Stomach smooth muscle (tissue), 2 donors: ENCODE data around the gene DUSP10.

Experiments
- H3K27ac ChIP-seq: one replicate; pipeline ENCODE4 v1.7.0; 2013; ENCODE audit warnings: mild to moderate bottlenecking, low read length, inconsistent platforms
- H3K27me3 ChIP-seq, 2 donors: one replicate each; pipeline ENCODE4 v1.7.0; 2013; ENCODE audit warnings: low read length in 2 of 2; ENCODE audit not compliant: insufficient read depth in 2 of 2, control insufficient read depth in 1 of 2
- H3K36me3 ChIP-seq, 2 donors: one replicate each; pipeline ENCODE4 v1.7.0; 2013; ENCODE audit warnings: low read length in 2 of 2; ENCODE audit not compliant: control insufficient read depth in 2 of 2, insufficient read depth in 2 of 2
- H3K4me1 ChIP-seq: one replicate; pipeline ENCODE4 v1.7.0; 2013; ENCODE audit warnings: low read length; ENCODE audit not compliant: control insufficient read depth, insufficient read depth
- H3K4me3 ChIP-seq, 2 donors: one replicate each; pipeline ENCODE4 v1.7.0; 2013; ENCODE audit warnings: low read length in 2 of 2
- H3K9ac ChIP-seq, 2 donors: one replicate each; pipeline ENCODE4 v1.7.0; 2013; ENCODE audit warnings: low read length in 2 of 2, mild to moderate bottlenecking in 1 of 2
- H3K9me3 ChIP-seq, 2 donors: one replicate each; pipeline ENCODE4 v1.7.0; 2013; ENCODE audit warnings: low read length in 2 of 2; ENCODE audit not compliant: control insufficient read depth in 2 of 2
- donor health status: healthy.
- donor health status: Pancreatic carcinoma.

Gene DUSP10

GRCh38 chr1:221778535-221779142 lies 36.8 kb upstream of the DUSP10 start:
- H3K27ac ChIP-seq = no peak overlapping the region

GRCh38 chr1:221778125-221778524 lies 36.2 kb upstream of the DUSP10 start:
- Histone ChIP-seq H3K27ac (no peak overlapping the region), H3K9me3 (no peaks in the 10 kb centered on the region), H3K4me3 (no peak overlapping the region), H3K36me3 (no peaks in the 10 kb centered on the region), H3K27me3 (no peaks in the 10 kb centered on the region), H3K4me1 (no peaks in the 10 kb centered on the region), H3K9ac (no peak overlapping the region)

More at GRCh38 chr1:221778535-221779142, 36.8 kb upstream of the DUSP10 start:
- Histone ChIP-seq H3K9me3 (no peaks in the 10 kb centered on the region), H3K9ac (no peak overlapping the region), H3K36me3 (no peaks in the 10 kb centered on the region), H3K4me1 (no peaks in the 10 kb centered on the region), H3K4me3 (no peak overlapping the region), H3K27me3 (no peaks in the 10 kb centered on the region)

GRCh38 chr1:221777431-221778072 lies 35.7 kb upstream of the DUSP10 start:
- Histone ChIP-seq H3K4me3 (no peak overlapping the region), H3K36me3 (no peaks in the 10 kb centered on the region), H3K27ac (no peak overlapping the region), H3K27me3 (no peaks in the 10 kb centered on the region), H3K9me3 (no peaks in the 10 kb centered on the region), H3K9ac (no peak overlapping the region), H3K4me1 (no peaks in the 10 kb centered on the region)

DNA sequence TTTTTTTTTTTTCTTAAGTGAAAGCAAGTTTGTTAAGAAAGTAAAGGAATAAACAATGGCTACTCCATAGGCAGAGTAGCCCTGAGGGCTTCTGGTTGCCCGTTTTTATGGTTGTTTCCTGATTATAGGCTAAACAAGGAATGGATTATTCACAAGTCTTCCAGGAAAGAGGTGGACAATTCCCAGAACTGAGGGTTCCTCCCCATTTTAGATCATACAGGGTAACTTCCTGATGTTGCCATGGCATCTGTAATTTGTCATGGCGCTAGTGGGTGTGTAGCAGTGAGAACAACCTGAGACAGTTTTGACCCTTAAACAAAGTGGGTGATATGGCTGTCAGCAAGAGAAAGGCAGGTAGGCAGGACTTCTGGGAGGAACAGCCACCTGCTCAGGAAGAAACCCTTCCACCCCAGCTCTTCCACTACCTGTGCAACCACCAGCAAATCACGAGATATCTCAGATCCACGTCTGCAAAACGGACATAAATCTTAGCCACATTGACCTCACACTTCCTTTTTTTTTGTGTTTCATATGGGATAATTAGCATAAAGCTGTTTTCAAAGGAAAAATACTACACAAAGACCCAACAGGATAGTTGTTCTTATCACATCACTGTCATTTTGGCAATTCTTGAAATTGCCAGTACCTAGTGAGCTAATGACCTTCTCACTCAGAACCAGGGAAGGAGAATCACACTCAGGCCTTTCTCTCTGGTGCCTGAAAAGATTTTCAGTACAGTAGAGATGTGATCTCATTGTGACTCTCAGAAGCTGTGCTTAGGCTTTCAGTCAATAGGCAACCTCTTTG lies 34.8 kb upstream of the DUSP10 start:
- Histone ChIP-seq H3K9ac (no peak overlapping the region), H3K27me3 (no peaks in the 10 kb centered on the region), H3K4me3 (no peak overlapping the region), H3K27ac (no peak overlapping the region), H3K4me1 (no peaks in the 10 kb centered on the region), H3K9me3 (no peaks in the 10 kb centered on the region), H3K36me3 (no peaks in the 10 kb centered on the region)

DNA sequence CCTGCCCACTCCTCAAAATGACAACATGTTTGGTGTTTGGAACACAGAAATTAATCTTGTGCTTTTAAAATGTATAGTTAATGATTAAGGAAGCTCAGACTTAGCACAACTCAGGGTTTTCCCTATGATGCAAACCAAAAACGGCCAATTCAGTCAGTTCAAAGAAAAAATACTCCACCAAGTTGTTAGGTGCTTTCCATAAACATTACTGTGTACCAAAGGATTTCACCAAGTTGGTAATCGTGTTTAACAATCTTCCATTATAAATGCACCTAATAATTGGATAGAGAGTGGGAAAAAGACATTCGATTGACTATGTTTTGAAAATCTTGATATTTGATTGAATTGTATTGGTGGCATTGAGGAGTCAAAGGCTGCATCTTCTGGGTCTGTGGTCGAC lies 33.3 kb upstream of the DUSP10 start:
- Histone ChIP-seq H3K9ac (no peak overlapping the region), H3K4me3 (no peak overlapping the region), H3K27ac (no peak overlapping the region), H3K27me3 (no peaks in the 10 kb centered on the region), H3K9me3 (no peaks in the 10 kb centered on the region), H3K4me1 (no peaks in the 10 kb centered on the region), H3K36me3 (no peaks in the 10 kb centered on the region)

DNA sequence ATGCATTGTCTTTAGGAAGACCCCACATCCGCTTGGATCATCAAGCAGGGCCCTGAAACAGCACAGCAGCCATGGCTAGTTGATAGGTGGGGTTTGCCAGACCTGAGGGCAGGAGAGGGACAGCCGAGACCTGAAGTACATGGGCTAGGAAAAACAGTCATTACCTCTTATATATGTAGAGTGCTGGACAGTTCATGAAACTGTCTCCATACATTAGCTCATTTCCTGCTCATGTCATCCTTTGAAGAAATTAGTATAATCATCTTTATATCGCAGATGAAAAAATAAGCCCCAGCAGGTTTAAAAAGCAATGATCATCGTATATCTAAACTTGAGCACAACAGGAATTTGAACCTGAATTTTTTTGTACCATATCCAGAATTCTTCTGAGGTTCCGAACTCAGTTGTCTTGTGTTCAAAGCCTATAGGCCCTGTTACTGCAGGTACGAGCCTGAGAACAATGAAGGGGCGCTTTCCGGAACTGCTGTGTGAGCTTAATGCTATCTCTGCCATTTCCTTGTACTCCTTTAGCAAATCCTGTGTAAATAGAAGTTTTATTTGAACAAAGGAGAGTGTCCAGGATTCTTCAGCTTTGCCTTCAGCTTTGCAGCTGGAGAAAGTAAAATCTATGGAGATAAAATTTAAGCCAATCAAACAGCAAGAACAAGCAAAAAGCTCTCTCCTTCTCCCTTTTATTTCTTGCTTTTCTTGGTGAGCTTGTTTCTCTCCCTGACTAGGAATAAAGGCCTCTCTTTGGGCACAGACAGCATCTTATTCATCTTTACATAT lies 32.4 kb upstream of the DUSP10 start:
- no peaks in the 10 kb centered on the region for H3K4me1 ChIP-seq
- no peaks in the 10 kb centered on the region for H3K27me3 ChIP-seq
- H3K9ac ChIP-seq = no peak overlapping the region
- no peaks in the 10 kb centered on the region for H3K36me3 ChIP-seq
- no peak overlapping the region for H3K4me3 ChIP-seq
- H3K27ac ChIP-seq = no peak overlapping the region
- H3K9me3 ChIP-seq = no peaks in the 10 kb centered on the region

DNA sequence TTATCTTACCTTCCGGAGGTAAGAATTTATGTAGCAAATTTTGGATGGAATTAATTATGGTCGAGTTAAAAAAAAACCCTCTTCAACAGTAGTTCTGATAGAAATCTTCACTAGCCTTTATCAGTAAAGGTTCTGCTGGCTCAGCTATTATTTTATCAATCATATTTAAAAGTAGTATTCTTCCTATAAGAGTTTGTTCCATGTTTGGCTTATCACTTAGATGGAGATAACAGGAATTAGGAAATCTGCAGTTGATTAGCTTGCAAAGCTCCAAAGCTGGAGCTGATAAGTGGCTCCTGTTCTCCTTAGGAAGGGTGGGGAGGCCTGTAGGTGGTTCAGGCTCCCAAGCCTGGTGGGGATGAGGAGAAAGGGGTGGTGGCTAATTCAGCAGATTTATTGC lies 31.5 kb upstream of the DUSP10 start:
- Histone ChIP-seq H3K4me1 (no peaks in the 10 kb centered on the region), H3K36me3 (no peaks in the 10 kb centered on the region), H3K4me3 (no peak overlapping the region), H3K9me3 (no peaks in the 10 kb centered on the region), H3K9ac (no peak overlapping the region), H3K27ac (no peak overlapping the region), H3K27me3 (no peaks in the 10 kb centered on the region)

DNA sequence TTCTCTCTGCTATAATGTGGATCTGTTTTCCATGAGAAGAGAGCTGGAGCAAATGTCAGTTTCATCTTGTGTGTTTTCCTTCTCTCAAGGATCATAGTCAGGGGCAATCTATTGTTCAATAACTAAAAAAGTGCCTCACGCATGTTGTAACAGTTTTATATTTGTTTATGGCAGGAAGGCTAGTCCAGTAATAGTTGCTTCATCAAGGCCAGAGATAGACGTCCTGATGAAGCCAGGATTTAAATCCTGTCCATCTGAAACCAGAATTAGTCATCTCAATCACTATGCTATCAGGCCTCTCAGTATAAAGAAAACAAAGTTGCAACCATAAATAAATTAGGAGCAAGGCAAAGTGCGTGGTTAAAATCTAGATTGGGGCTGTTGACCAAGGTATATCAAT lies 30.2 kb upstream of the DUSP10 start:
- H3K36me3 ChIP-seq = no peaks in the 10 kb centered on the region
- H3K27me3 ChIP-seq = no peaks in the 10 kb centered on the region
- H3K9me3 ChIP-seq = no peaks in the 10 kb centered on the region
- no peaks in the 10 kb centered on the region for H3K4me1 ChIP-seq
- no peak overlapping the region for H3K27ac ChIP-seq
- no peak overlapping the region for H3K4me3 ChIP-seq
- no peak overlapping the region for H3K9ac ChIP-seq

DNA sequence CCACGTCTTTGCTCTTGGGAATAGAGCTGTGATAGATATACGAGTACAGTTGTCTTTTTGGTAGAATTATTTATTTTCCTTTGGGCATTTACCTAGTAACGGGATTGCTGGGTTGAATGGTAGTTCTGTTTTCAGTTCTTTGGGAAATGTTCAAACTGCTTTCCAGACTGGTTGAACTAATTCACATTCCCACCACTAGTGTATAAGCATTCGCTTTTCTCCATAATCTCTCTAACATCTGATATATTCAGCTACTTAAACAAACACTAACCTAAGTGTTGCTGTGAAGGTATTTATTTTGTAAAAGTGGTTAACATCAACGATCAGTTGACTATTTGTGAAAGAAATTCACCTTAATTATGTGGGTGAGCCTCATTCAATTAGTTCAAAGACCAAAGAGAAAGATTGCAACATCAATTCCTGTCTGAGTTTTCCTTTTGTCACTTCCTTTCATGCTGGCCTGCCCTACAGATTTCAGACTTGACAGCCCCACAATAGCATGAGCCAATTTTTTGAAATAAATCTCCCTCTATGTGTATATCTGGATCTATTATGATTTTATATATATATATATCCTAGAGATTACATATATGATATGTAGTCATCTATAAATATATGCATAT lies 26.7 kb upstream of the DUSP10 start:
- Histone ChIP-seq H3K27ac (no peak overlapping the region), H3K4me1 (no peaks in the 10 kb centered on the region), H3K36me3 (no peaks in the 10 kb centered on the region), H3K4me3 (no peak overlapping the region), H3K27me3 (no peaks in the 10 kb centered on the region), H3K9ac (no peak overlapping the region), H3K9me3 (no peaks in the 10 kb centered on the region)

DNA sequence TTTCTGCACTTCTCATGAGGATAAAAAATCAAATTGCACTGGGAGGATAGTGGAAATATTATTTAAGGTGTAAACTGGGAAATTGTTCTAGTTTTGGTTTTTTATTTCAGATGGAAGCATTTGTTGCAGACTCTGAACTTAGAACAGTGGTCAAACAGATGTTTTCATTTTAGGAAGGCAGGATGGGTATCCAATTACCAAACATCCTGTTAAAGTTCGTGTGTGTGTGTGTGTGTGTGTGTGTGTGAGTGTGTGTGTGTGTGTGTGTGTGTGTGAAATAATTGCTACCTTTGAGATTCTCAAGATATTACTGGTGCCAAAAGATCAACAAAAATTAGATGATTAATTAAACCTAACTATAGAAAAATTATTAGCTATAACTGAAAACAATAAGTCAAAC lies 24.3 kb upstream of the DUSP10 start:
- Histone ChIP-seq H3K4me1 (no peaks in the 10 kb centered on the region), H3K27me3 (no peaks in the 10 kb centered on the region), H3K4me3 (no peak overlapping the region), H3K27ac (no peak overlapping the region), H3K9ac (no peak overlapping the region), H3K36me3 (no peaks in the 10 kb centered on the region), H3K9me3 (no peaks in the 10 kb centered on the region)
